Right ventricle myocardium superior (tissue), 1 donor: Measurements from ENCODE around the gene LRRIQ3. TPM values are rescaled to one million over a fixed set of nuclear protein-coding genes. Genes with fewer than 3 reads are reported as not detected.
"Not testable (repeated sequence)": the region's sequence is repeated elsewhere in the genome, so short reads cannot be mapped to it uniquely, and the experiment has no call there.

ENCODE experiments used
- ATAC-seq: fragments of 200-7000 bp; cut with Tn5 transposase; one replicate; pipeline ENCODE4 v1.9.1; 2020; ENCODE audit warnings: mild to moderate bottlenecking; ENCODE audit not compliant: poor library complexity
- DNase-seq: peaks from one replicate; pipeline ENCODE4 v3.0.0-alpha.2; 2020
- intact Hi-C: fragments of 100-400 bp; cut with DNase I; formaldehyde crosslinking; loops from one replicate; pipeline ENCODE4 v1.11.2; 2022
- long read RNA-seq: library from polyadenylated mRNA; unstranded; transcript quantifications from one replicate; pipeline ENCODE4 v2.0.0, GENCODE V29; 2021
- total RNA-seq: library from RNA; stranded (reverse); fragmentation: NEBNext Ultra II Directional; extraction: Animal tissue kit (Norgen Biotek cat#: 25700); gene quantifications from one replicate; pipeline ENCODE4 v1.2.1, GENCODE V29; 2021
- donor health status: DM: no; HTN: yes; CAD: no; lungs with severe emphysema.

Gene LRRIQ3, protein sequence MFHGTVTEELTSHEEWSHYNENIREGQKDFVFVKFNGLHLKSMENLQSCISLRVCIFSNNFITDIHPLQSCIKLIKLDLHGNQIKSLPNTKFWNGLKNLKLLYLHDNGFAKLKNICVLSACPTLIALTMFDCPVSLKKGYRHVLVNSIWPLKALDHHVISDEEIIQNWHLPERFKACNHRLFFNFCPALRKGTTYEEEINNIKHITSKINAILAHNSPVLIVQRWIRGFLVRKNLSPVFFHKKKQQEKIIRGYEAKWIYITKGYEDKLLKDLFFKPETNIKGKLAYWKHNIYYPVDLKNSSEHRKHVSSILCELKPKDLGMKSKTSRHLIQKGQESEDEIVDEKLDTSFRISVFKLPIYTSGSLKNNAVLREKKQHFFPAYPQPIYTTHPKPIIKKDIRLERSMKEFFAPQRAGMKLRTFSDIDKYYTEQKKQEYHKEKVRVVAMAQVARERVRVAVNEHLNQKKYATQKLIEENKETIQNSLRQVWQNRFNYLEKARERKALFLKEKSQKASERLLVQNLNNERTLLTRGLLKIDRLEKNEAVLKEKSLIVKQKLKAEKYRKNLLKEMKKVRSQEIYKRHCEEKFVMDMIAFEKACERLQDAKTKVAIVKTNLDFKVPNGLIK
- total RNA-seq: 0.43 TPM
- long read RNA-seq: 0 reads

DNA sequence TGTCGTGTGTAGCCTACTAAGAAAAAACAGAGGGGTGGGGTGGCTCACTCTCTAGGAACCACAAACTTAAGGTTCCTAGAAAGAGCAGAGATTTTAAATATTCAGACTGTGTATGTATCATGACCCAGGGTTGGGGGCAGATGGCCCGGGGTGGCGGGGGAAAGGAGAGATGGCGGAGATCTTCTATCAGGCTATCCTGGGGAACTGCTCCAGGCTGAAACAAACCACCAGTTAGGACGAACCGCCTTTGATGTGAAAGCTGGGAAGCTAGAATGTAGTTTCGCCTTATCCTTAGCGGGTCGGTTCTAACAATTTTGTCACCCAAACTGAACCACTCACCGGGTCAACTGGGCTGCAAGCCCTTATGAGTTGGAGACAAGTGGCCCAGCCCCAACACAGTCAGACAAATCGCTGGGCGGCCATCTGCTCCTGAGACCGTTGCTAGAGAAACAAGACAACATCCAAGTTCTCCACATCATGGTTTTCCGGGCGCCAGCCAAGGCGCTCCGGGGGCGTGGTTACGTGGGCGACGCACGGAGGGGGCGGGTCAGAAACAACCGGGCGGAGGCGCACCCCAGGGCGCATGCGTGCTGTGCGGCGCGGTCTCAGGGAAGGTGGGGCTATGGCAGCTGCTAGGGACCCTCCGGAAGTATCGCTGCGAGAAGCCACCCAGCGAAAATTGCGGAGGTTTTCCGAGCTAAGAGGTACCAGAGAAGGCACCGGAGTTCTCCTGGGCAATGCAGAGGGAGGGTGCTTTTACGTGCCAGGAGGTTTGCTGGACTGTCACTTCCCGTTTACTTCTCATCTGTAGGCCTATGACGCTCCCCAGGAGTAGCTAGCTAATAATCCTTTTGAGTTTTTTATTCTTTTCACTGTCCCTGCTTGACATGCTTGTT, at the start of gene LRRIQ3, which contains the start of gene FPGT:
Gene LRRIQ3, minus strand, starts transcription at position 520 of the 896 bp plus-strand sequence. CDS start 14,492 bp downstream, outside the sequence.
Gene FPGT, plus strand, starts transcription at position 586 of the 896 bp plus-strand sequence. Its CDS starts 37 bp downstream, at position 623.
- intact Hi-C loops: no loop called here
- DNase-seq (peak; percentile 97), ATAC-seq (peak; percentile 100)

DNA sequence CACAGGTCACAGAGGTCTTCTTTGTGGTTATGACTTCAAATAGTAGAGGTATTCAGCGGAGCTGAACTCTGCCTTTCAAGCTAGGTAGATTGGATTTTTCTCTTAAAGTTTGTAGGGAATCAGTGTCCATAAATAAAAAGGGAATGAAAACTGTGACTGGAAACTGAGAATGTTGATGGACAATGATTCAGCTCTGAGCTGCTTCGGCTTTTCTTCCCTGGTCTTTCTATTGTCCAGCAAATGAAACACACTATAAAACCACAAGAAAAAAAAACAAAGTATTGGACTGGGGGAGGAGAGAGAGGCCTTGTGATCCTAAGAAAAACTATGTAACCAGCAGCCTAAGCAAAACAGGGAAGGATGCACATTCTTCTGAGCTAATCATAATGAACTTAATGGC, 48.3 kb upstream of the LRRIQ3 start:
- intact Hi-C loops: no loop called here
- no peak for ATAC-seq

DNA sequence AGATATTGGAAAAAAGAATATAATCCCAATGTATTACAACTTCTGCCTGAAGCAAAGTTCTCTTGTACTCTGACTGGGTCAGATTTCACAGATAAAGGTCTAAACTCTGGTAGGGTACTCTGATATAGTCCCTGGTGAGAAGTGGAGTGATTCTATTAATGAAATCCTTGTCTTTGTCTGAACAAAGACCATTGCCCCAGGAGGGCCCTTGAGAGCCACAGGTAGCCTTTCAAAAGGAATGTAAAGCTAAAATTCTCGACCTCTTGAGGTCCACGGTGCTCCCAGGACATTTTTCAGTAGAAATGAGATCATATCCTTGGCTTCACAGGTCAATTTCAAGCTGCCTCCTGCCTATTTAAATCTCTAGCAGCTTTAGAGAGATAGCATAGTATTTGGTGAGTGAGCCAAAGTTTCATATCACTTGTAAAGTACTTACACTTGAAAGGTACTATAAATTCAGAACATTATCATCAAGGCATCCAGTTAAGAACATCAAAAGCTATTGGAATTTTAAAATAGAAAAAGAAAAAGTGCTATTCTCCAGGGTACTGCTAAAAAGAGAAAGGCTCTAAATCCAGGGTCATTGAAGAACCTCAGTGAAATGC, 47.3 kb upstream of the LRRIQ3 start:
- DNase-seq (no peak), ATAC-seq (peak; percentile 84)
- intact Hi-C loops: no loop called here

More for the DNA sequence above, 48.3 kb upstream of the LRRIQ3 start:
- DNase-seq: no peak

DNA sequence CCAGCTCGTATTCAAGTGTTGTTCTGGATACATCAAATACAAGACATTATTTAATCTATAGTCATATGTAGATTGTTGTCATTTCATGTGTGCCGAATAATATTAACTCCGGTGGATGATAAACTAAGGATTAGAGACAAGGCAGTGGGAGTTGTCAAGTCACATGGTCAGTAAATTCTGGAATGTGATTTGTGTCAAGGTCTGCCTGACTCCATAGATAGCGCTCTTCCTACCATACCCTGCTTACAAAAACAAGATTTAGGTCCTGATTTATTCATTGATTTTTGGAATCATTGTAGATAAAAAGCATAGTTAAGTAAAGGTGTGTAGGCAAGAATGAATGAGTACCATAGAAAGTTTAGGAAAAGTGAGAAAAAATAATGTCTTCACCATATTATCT, 39.8 kb upstream of the LRRIQ3 start:
- DNase-seq (no peak), ATAC-seq (peak; percentile 34)
- intact Hi-C loops: no loop called here

DNA sequence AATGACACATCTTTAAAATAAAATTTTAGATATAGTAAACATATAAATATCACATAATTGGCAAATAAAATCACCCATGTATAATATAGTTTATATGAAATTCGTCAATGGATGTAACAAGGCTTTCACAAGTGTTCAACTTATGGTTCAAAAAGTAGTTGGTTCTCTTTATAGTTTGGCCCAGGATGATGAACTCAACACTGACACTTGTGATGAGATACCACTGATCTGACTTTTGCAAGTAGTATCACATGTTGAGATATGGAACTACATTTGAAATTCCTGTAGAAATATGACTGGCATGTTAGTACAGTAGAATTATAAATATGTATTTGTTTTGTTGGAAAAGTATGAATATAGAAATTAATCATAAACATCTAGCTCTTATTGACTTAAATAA, 39.1 kb upstream of the LRRIQ3 start:
- no peak for DNase-seq
- ATAC-seq: peak; percentile 63
- intact Hi-C loops: no loop called here

DNA sequence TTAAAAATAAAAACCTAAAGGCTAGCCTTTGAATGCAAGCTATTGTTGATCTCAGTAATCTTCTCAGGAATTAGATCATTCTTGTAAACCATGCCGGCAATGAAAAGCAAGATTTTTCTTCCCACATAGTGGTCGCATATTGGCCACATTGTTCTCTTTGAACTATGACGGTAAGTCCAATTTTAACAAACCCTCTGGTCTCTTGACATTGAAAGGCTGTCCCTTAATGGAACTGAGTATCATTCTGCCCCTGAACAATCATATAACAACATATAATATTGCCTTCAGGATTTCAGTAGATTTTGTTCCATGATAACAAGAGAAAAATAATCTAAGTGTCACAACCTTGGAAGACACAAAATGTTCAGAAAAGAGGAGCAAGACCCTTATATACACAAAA, 38.5 kb upstream of the LRRIQ3 start:
- ATAC-seq: peak; percentile 52
- no peak for DNase-seq
- intact Hi-C loops: no loop called here

DNA sequence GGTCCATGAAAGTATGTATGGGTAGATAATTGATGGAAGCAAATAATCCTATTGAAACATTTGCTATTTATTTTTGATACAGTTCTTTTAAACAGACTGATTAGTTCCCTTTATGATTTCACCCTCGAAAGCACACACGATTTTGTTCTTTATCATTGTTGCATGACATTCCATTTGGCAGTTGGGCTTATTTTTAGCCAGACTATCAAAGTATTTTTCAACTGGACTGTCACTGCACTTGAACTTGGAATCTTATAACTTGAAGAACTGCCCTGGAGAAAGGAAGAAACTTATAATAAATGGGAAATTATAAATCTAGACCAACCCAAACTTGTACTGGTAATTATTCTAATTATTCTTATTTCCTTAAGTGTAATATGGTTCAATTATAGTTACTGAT, 37.2 kb upstream of the LRRIQ3 start, which contains the start of gene TNNI3K:
Gene TNNI3K, plus strand, starts transcription at position 235 of the 400 bp plus-strand sequence. Its CDS starts 65 bp downstream, at position 300.
- intact Hi-C loops: no loop called here
- no peak for DNase-seq
- peak; percentile 67 for ATAC-seq

DNA sequence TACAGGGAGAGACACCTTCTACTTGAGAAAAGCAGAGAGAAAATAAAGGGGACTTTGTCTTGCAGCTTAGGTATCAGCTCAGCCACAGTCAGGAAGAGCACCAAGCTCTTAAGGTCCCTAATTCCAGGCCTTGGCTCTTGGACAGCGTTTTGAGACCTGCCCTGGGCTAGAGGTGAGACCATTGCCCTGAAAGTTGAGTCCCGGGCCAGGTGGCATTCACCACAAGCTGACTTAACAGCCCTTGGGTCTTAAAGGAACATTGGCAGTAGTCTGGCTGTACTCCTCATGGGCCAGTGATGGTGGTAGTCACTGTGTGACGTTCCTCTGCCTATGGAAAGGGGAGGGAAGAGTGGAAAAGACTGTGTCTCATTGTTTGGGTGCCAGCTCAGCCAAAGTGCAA, 25.5 kb upstream of the LRRIQ3 start:
- ATAC-seq (no peak), DNase-seq (no peak)
- intact Hi-C loops: no loop called here

DNA sequence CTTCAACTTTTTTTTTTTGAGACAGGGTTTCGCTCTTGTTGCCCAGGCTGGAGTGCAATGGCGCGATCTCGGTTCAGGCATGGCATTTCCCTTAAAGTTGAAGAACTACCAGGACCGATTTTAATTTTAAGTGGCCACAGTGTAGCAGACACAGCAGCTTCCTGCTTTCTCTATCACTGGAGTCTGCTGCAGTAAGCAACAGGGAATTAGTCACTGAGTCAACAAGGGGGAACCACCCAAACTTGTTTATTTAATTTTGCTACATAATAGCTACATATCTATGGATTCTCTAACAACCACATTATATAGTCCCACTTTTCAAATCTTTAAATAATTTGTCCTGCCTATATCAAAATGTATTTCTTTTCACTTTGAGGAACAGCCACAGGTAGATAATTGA, 24.7 kb upstream of the LRRIQ3 start:
- intact Hi-C loops: no loop called here
- DNase-seq (no peak), ATAC-seq (no peak)

DNA sequence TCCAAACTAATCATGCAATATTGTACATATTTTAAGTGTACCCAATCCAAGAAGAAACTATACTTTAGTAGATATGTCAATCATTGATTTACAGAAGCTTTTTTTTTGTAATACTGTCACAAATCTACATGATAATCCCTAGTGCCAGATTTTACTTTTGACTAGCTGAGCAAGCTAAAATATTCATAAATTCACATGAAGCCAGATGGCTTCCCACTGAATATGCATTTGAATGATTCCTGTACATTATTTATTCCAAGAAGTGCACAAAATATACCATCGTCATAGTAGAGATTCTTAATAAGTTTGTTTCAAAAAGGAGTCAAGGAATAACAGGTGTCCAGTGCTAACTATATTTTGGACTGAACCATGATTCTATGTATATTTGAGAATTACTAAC, 17.3 kb upstream of the LRRIQ3 start:
- intact Hi-C loops: no loop called here
- no peak for ATAC-seq
- DNase-seq: no peak

DNA sequence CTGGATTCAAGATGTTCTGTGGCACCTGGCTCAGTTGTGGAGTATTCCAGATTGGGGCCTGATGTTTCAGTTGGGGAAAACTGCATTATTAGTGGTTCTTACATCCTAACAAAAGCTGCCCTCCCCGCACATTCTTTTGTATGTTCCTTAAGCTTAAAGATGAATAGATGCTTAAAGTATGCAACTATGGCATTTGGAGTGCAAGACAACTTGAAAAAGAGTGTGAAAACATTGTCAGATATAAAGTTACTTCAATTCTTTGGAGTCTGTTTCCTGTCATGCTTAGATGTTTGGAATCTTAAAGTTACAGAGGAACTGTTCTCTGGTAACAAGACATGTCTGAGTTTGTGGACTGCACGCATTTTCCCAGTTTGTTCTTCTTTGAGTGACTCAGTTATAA, 7.3 kb upstream of the LRRIQ3 start:
- ATAC-seq: no peak
- intact Hi-C loops: no loop called here
- no peak for DNase-seq

DNA sequence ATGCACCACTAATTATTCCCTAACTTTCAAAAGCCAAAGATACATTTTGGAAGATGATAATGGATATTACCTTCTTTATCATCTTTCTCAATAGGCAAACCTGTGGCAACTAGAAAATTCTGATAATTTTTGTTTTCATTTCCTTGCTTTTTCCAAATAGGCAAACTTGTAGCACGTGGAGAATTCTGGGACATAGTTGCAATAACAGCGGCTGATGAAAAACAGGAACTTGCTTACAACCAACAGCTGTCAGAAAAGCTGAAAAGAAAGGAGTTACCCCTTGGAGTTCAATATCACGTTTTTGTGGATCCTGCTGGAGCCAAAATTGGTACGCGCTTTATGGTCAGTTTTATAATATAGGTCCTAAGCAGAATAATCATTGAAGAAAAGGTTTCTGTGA, 1.5 kb upstream of the LRRIQ3 start:
- intact Hi-C loops: no loop called here
- DNase-seq: no peak
- no peak for ATAC-seq

DNA sequence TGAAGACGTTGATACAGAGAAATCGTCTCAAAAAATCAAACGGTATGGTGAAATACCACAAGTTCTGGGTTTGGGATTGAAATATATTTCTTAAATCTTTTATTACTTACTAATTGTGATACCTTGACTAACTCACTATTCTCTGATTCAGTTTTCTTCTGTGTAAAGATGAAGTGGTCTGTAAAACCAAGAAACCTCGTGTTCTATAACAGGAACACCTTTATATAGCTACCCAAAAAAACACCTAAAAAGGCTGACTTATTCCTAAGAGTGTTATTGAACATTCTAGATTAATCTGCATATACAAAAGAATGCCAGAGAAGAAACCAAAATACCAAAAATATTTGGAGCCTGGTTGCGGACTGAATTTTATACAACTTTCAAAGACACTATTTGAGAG, 721 bp downstream of the LRRIQ3 start:
- DNase-seq (no peak), ATAC-seq (no peak)
- intact Hi-C loops: no loop called here

DNA sequence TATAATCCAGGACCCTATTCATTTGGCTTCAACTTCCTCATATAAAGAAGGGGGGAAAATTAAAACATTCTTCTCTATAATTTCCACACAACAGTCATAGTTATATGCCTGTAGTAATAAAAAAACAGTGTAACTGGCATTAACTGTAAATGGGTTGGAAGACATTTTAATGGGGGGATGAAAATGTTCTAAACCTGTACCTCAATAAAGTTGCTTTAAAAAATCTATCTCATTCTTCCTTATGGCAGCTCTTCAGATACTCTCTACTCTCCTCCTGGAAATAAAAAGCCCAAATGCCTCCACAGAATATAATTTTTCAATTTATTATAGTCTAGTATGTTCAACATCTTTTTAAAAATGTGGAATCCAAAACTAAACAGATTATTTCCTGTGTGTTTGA, 2.6 kb downstream of the LRRIQ3 start:
- ATAC-seq: no peak
- DNase-seq: no peak
- intact Hi-C loops: no loop called here

DNA sequence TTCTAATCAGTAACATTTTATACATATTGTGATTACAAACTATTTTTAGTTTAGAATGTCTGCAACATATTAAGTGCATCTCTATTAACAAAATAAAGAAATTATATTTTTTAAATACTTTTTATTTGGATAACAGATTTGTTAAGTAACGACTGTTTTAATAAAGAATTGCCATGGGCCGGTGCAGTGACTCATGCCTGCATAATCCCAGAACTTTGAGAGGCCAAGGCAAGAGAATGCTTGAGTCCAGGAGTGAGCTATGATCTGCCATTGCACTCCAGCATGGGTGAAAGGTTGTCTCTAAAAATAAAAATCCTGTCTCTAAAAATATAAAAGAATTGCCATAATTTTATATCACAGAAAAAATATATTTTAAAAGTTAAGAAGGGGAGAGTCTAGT, 4.1 kb downstream of the LRRIQ3 start:
- intact Hi-C loops: no loop called here
- ATAC-seq (no peak), DNase-seq (no peak)

DNA sequence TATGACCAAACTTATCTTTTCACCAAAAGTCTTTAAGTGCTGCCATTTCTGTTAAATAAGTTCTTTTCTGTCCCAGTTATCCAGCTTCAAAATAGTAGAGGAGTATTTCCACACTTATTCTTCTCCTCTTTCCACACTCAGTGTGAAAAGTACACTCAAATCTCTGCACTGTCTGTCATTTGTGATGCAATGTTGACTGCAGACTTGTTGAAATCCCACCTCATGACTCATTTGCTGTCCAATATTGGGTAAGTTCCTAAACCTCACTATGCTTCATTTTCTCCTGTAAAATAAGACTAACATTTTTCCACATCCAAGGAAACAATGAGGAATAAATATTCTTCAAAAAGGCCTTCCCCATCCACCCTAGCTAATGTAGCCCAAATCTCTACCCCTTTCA, 17.5 kb downstream of the LRRIQ3 start:
- no peak for DNase-seq
- intact Hi-C loops: no loop called here
- ATAC-seq: no peak

DNA sequence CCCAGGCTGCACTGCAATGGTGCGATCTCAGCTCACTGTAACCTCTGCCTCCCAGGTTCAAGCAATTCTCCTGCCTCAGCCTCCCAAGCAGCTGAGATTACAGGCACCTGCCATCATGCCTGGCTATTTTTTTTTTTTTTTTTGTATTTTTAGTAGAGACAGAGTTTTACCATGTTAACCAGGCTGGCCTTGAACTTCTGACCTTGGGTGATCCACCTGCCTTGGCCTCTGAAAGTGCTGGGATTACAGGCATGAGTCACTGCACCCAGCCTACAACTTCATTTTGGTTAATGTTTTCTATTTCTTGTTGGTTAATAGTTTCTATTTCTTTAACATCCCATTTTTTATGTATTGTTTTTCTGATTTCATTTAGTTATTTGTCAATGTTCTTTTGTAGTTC, 23.6 kb downstream of the LRRIQ3 start:
- intact Hi-C loops, DNase-seq, ATAC-seq: not testable (repeated sequence)

DNA sequence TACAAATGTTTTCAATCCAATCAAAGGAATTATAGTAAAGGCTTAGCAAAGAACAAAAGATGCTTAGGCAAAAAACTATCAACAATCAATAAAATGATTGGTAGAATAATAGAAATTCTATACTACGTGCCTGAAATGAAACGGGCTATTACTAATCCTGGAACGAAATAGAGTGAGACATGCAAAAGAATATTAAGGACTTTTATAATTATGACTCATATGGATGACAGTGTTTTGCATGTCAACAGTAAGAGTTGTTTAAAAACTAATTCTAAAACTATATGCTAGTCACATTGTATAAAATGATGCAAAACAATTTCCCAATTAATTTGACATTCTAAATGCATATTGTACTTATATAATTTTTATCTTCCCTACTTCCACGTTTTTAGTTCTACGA, 35.6 kb downstream of the LRRIQ3 start:
- intact Hi-C loops: no loop called here
- ATAC-seq (no peak), DNase-seq (no peak)

DNA sequence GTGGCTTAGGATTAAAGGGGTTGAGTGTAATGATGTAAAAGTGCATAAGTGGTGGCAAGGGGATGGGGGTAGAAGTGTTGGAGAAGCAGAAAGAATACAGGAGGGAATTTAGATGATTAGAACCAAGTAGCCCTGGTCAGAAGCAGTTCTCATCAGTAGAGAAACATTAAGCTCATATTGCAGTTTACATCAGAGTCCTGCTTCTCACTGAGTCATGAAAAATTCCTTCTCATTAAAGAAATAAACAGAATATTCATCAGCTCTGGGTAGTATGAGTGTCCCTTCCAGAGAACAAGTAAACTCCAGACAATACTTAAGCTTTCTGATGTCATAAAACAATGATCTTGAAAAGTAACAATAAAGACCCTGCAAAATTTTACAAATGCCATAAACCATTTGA, 36.5 kb downstream of the LRRIQ3 start:
- DNase-seq (no peak), ATAC-seq (no peak)
- intact Hi-C loops: no loop called here
